Activated naive CD4-positive, alpha-beta T cell treated with anti-CD3 and anti-CD28 coated beads, Interleukin-2, amount 50 U/mL, for 72 hours (primary cell): Measurements from ENCODE around the gene PARD3B. TPM values are rescaled to one million over a fixed set of nuclear protein-coding genes. Genes with fewer than 3 reads are reported as not detected.

Experiments used
- ATAC-seq, 2 donors: fragments of 150-1000 bp; cut with Tn5 transposase; 2 replicates each; pipeline ENCODE4 v1.10.0; 2021; ENCODE audit warnings: mild to moderate bottlenecking in 2 of 2, moderate library complexity in 2 of 2
- DNase-seq, 2 donors: peaks; one replicate each; pipeline ENCODE4 v3.0.0; 2021 to 2022; ENCODE audit warnings: low spot score in 2 of 2
- H3K27ac Mint-ChIP-seq, 2 donors: one replicate each; pipeline ENCODE4 v1.8.0; 2022; ENCODE audit warnings: mild to moderate bottlenecking in 2 of 2, mixed read lengths in 2 of 2
- H3K36me3 Mint-ChIP-seq, 2 donors: one replicate each; pipeline ENCODE4 v1.8.0; 2022; ENCODE audit warnings: mixed read lengths in 2 of 2
- H3K9me3 Mint-ChIP-seq, 2 donors: one replicate each; pipeline ENCODE4 v1.8.0; 2022; ENCODE audit warnings: mixed read lengths in 2 of 2
- total RNA-seq, 2 donors: library from RNA; stranded (reverse); gene quantifications; one replicate each; pipeline ENCODE4 v1.2.3, GENCODE V29; 2022

Gene PARD3B
- total RNA-seq, 2 donors from 2014 or later: 0.09 to 0.35 TPM

DNA sequence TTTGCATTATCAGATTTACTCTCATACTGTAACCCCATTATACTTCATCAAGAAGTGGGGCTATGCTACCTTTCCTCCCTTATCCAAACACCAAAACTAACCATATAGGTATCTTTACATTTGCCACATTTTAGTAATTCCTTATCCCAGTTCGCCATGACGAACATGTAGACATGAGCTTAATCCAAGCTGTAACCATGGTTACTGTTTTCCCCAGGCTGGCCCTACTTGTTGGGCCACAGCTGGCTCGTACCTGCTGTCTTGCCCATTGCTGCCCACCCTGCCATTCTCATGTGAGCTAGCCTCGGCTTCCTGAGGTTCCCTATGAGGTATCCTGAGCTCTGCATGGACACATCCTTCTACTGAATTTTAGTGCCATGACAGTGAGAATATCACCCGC lies 117.7 kb downstream of the PARD3B start:
- Mint-ChIP-seq H3K27ac (no peak overlapping the region), H3K36me3 (no peaks in the 10 kb centered on the region), H3K9me3 (no peaks in the 10 kb centered on the region)
- no peak for DNase-seq
- no peak for ATAC-seq

DNA sequence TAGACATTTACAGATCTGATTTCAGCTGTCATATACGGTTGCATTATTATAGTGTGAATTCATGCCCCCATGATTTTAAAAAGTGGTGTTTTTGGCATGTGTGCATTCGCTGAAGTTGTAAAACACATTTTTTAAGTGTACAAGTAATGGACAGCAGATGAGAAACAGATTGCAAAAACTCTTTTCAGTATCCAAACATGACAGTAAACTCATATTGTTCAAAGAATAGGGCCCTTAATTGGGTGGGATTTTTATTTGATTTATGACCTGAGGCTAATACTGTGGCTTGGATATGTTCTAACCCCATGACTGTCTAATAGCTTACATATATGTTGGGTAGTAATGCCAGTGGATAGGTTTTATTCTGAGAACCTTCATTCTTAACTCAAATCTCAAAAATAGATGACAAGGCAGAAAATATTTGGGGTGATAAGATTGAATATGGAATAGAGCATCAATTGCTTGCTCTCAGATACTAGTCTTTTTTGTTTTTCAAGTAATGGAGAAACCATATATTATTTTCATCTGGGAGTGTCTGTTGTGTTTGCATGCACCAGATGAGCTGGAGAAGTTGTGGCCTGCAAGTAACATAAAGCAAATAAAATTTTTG lies 118.6 kb downstream of the PARD3B start:
- no peaks in the 10 kb centered on the region for H3K36me3 Mint-ChIP-seq
- DNase-seq: no peak
- H3K27ac Mint-ChIP-seq: no peak overlapping the region
- no peak for ATAC-seq
- H3K9me3 Mint-ChIP-seq: no peaks in the 10 kb centered on the region

DNA sequence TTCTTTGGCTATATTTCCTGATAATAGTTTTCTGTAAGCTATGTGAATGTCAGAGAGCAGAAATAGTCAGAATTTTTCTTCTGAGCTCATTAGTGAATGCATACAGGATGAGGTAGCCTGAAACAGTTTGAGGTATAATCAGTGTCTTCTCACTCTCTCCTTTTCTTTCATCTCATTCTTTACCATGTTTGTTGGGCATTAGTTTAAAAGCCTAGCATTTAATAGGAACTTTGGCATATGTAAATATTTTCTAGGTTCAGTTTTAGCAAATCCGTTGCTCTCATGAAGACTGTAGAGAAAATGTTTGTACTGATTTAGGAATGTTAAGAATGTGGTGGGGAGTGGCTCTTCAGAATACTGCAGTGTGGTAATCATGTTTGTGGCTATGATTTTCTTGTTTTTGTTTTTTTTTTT lies 119.4 kb downstream of the PARD3B start:
- no peaks in the 10 kb centered on the region for H3K36me3 Mint-ChIP-seq
- DNase-seq: no peak
- no peak overlapping the region for H3K27ac Mint-ChIP-seq
- no peak for ATAC-seq
- H3K9me3 Mint-ChIP-seq: no peaks in the 10 kb centered on the region

DNA sequence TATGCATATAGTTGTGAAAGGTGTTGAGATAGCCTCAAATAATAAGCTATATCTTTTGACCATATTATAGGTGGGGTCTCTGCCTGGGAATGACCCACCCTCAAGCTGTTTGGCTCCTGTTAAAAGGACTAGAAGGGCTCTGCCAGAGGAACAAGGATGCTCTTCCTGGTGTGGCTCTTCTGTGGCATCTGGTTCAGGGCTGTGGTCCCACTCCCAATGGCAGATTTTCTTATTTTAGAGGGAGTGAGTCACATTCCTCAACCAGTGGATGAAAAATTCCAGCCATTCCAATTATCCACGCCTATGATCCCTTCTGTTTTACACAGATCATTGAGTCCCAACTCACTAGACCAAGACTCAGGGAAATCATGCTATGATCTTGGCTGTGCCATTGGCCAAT lies 119.9 kb downstream of the PARD3B start:
- no peak for DNase-seq
- H3K9me3 Mint-ChIP-seq: no peaks in the 10 kb centered on the region
- ATAC-seq: no peak
- H3K27ac Mint-ChIP-seq: no peak overlapping the region
- H3K36me3 Mint-ChIP-seq: no peaks in the 10 kb centered on the region

DNA sequence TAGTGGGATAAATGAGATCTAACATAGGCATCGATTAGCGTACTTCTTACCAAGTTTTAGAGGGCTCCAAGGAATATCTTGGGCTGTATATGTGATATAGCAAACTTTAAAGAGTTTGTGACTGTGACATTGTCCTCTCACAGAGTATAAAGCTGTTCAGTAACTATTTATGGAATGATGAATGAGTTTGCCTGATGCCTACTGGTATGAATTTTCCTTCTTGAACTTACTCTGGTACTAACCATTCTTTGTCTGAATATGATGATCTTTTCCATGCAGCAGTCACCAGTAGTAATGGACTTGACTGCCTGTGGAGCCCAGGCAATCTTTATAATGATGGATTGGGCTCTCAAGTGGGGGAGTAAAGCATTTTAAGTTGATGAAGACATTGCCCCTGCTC lies 120.5 kb downstream of the PARD3B start:
- Mint-ChIP-seq H3K36me3 (no peaks in the 10 kb centered on the region), H3K27ac (no peak overlapping the region), H3K9me3 (no peaks in the 10 kb centered on the region)
- ATAC-seq (no peak), DNase-seq (no peak)

DNA sequence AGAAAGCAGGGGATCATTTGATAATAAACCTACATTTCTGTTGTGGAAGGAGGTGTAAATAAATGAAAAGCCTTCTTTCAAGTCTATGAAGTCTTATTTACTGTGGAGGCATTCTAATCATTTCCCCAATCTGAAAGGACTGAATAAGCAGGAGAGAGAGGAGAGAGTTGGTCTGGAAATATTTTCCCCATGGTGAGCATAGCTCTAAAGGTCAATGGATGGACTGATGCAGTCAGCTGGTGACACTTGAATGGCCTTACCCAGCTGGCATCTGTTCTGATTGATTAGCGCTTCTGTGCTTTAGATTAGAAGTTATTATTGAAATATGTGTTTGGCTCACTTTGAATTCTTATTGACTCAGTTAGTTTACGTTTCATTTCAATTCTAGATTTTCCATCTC lies 122.7 kb downstream of the PARD3B start:
- ATAC-seq: no peak
- Mint-ChIP-seq H3K36me3 (no peaks in the 10 kb centered on the region), H3K27ac (no peak overlapping the region), H3K9me3 (no peaks in the 10 kb centered on the region)
- no peak for DNase-seq

DNA sequence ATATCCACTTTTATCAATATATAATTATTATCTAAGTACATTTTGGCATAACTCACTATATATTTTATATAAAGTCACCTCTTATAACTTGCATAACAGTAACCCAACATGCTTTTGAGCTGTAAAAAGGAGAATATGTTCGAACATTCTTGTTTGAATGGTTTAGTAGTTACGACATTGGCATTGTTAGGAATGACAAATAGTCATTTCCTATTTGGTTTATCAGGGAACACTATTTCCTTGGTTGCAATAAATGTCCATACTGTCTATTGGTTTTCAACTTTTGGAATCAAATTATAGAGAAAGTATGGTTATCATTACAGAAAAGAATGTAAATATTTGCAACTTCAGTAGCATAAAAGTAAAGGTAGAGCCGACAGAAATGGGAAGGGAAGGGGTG lies 124.1 kb downstream of the PARD3B start:
- no peak for ATAC-seq

DNA sequence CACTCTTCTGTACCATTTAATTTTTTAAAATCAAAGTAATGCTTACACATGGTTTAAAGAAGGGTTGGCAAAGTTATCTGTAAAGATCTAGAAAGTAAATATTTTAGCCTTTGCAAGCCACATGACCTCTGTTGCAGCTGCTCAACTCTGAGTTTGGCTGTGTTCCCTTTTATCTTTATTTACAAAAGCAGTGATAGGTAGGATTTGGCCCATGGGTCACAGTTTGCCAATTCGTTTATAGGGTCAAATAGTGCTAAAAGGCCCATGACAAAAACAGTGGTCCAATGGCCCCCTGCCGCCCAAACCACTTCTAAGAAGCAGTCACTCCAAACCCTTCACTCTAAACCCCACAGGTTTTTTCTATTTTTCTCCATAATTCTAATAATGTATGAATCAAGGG lies 124.8 kb downstream of the PARD3B start:
- Mint-ChIP-seq H3K36me3 (no peaks in the 10 kb centered on the region), H3K9me3 (no peaks in the 10 kb centered on the region), H3K27ac (no peak overlapping the region)
- ATAC-seq: no peak
- no peak for DNase-seq

More for the DNA sequence above, 124.1 kb downstream of the PARD3B start:
- Mint-ChIP-seq H3K27ac (no peak overlapping the region), H3K9me3 (no peaks in the 10 kb centered on the region), H3K36me3 (no peaks in the 10 kb centered on the region)
- DNase-seq: no peak

DNA sequence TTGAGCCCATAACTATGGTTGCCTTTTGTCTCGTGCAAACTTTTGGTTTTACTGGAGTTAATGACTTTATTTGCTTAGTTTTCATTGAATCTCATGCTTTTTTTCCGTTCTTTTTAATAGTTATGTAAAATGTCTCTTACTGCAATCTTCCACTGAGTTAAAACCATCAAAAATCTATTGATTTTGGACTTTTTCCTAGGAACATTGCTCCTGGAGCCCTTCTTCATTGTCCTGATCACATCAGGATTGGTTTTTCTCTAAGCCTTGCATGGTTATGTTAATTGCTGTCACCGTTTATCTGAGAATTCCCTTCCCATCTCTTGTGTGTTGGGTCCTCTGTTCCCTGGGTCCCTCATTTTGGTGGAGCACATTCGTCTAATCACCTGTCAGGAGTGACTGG lies 125.5 kb downstream of the PARD3B start:
- no peaks in the 10 kb centered on the region for H3K9me3 Mint-ChIP-seq
- DNase-seq: no peak
- ATAC-seq: no peak
- no peaks in the 10 kb centered on the region for H3K36me3 Mint-ChIP-seq
- H3K27ac Mint-ChIP-seq: no peak overlapping the region

DNA sequence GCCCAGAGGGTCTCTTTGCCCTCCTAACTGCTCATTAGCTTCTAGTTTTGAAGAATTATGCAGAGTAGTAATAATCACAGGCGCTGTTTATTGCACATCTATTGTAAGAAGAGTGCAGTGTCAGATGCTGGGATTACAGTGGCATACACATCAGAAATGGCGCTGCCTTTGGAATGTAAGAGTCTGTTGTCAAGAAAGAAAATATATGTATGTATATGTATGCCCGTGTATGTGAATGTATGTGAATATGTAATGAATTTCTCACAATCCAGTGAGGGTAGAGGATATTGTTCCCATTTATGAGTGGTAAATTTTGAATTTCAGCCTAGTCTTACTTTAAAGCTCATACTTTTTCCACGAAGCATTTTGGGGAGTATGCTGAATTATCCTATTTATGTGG lies 127.5 kb downstream of the PARD3B start:
- no peak overlapping the region for H3K27ac Mint-ChIP-seq
- no peak for DNase-seq
- no peaks in the 10 kb centered on the region for H3K36me3 Mint-ChIP-seq

DNA sequence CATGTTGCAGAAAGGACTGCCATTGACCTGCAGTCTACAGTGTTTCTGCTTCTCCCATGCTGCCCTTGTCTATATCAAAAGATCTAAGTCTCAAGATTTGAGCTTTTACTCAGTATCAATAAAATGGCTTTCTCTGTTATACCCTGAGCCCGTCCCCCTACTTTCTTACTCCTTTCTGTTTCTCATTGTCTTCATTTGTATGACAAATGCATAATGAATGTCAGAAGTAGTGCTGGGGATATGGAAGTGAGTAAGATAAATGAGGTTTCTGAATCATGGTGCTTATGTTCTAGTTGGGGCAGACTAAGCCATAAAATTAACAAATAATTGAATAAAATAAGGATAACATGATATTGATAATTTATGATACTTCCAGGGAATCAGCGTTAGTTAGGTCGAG lies 128.6 kb downstream of the PARD3B start:
- Mint-ChIP-seq H3K27ac (no peak overlapping the region), H3K9me3 (no peaks in the 10 kb centered on the region), H3K36me3 (no peaks in the 10 kb centered on the region)
- ATAC-seq: no peak
- DNase-seq: no peak

More for the DNA sequence above, 127.5 kb downstream of the PARD3B start:
- H3K9me3 Mint-ChIP-seq: no peaks in the 10 kb centered on the region
- no peak for ATAC-seq

DNA sequence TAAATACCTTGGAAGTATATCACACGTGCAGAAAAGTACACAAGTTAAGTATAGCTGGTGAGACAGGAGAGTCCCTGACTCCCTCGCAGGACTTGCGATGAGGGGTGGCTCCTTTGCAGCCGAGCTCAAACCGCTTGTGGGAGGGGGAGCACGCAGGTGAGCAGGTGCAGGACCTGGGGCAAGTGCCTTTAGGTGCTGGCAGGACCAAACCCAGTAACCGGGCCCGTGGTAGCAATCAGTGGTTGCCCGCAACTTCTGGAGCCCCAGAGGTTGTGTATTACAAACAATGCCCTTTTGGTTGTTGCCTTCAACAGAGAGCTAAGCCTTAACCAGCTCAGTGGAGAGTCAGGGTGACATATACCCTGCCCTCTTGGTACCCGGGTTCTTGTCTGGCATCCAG lies 132.8 kb downstream of the PARD3B start:
- Mint-ChIP-seq H3K9me3 (no peaks in the 10 kb centered on the region), H3K27ac (no peak overlapping the region), H3K36me3 (no peaks in the 10 kb centered on the region)
- peak in 1 of 2 donors; percentile 51 for DNase-seq
- no peak for ATAC-seq

DNA sequence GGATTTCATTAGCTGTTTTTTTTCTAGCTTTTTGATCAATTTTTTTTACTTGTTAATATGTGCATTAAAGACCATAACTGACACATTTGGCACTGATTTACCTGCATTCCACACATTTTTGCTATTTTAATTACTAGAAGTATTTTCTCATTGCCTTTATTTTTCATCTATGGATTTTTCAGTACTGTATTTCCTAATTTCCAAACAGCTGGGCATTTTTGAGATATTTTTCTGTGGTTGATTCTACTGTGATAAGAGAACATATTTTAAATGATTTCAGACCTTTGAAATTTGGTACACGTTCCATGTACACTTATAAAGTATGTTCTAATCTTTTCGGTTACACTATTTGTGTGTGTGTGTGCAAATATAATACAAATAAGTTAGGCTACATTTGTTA lies 135.3 kb downstream of the PARD3B start:
- ATAC-seq: no peak
- DNase-seq: no peak
- H3K27ac Mint-ChIP-seq: no peak overlapping the region
- H3K36me3 Mint-ChIP-seq: no peaks in the 10 kb centered on the region
- no peaks in the 10 kb centered on the region for H3K9me3 Mint-ChIP-seq

DNA sequence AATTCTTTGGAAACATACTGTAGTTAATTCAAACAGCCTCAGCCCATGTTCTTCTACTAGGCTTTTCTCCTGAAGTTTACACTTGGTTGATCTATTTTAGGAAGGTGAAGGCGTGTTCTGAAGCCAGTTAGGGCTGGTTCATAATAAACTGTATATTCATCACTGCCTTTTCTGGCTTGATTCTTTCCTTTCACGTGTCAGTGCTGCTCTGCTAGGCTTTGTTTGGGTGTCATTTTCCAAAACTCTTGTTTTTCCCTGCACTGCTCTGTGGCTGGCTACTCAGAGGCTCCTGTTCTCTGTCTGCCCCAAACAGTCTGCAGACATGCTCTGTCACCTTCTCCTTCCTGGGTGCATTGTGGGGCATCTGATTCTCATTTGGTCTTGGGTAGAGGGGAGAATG lies 136.1 kb downstream of the PARD3B start:
- Mint-ChIP-seq H3K9me3 (no peaks in the 10 kb centered on the region), H3K27ac (no peak overlapping the region), H3K36me3 (no peaks in the 10 kb centered on the region)
- ATAC-seq (no peak), DNase-seq (no peak)

DNA sequence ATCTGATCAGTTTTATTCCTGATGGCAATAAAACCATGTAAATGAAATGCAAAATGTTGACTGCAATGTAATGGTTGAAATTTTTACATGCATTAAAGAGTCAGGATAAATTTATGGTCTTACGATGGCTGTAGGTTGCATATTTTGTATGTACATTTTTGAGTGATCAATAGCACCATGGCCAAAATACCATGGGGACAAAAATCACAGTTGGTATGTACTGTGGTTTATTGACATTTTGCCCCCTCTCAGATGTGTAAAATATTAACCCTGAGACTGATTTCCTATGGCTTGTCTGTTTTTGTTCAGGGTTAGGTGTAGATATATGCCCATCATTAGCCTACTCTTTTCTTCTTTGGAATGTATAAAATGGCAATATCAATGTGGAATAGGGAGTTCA lies 138.1 kb downstream of the PARD3B start:
- Mint-ChIP-seq H3K9me3 (no peaks in the 10 kb centered on the region), H3K27ac (no peak overlapping the region), H3K36me3 (no peaks in the 10 kb centered on the region)
- ATAC-seq: no peak
- no peak for DNase-seq

DNA sequence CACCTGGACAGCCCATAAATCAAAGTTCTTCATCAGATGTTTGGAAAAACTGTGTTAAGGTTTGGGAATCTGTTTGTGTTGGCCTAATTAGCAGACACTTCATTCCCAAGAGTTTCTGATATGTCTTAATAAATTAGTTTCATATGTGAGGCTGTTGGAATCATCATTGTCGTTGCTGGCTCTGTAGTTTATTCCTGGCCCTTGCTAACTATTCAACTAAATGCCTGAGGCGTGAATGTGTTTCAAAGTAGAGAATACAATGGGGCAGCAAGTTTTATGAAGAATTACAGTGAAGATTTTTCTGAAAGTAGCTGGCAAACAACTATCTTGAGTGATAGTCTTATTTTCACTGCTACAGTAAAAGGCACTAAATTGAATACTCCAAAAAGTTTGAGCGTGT lies 141.1 kb downstream of the PARD3B start:
- Mint-ChIP-seq H3K27ac (no peak overlapping the region), H3K36me3 (no peaks in the 10 kb centered on the region), H3K9me3 (no peaks in the 10 kb centered on the region)
- no peak for DNase-seq
- no peak for ATAC-seq

DNA sequence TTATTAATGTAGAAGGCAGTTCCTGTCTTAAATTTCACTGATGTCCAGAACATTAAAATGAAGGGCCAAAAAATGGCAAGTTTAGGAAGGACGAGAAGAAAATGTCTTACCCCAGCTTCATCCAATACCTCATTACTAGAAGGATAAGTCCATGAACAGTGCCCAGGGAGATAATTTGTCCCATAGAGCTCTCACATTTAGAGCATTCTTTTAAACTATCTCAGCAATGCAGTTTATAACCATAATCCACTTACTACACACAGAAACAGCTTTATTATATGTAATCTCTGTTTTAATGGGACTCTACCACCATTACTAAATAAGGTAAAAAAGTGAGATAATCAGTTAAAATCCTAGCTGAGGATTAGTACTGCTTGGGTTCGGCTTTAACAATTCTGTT lies 142.5 kb downstream of the PARD3B start:
- DNase-seq (no peak), ATAC-seq (no peak)
- no peaks in the 10 kb centered on the region for H3K36me3 Mint-ChIP-seq

DNA sequence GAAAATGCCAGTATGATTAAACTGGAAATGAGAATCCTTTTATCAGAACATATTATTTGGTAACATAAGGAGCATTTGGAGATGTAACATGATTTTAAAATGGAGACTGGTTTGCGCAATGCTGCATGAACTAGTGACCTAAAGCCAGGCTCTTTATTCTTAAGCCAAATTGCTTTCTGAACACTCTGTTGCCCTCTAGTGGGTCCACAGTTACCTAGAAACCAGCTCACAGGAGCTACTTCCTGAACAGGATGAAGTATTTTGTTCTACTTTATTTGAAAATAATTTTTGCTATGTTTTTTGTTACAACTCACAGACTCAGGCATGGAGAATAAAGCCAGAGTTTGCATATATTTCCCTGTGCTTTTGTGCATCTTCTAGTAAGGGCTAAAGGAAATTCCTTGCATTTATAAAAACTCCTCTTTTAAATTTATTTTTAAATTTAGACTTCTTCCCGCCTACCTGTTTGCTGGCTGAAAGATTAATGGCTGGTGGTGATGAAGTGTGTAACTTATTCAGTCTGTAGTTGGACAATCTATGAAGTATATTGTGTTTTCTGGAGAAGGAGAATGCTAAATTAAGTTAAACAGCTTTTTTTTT lies 146.7 kb downstream of the PARD3B start:
- Mint-ChIP-seq H3K9me3 (no peaks in the 10 kb centered on the region), H3K36me3 (no peaks in the 10 kb centered on the region), H3K27ac (no peak overlapping the region)
- peak in 1 of 2 donors; percentile 11 for DNase-seq
- ATAC-seq: peak in 1 of 2 donors; percentile 51

More for the DNA sequence above, 142.5 kb downstream of the PARD3B start:
- H3K27ac Mint-ChIP-seq: no peak overlapping the region
- H3K9me3 Mint-ChIP-seq: no peaks in the 10 kb centered on the region
